ENCODE results near the gene BACH2. TPM values are rescaled to one million over a fixed set of nuclear protein-coding genes. Genes with fewer than 3 reads are reported as not detected.
"Not testable (repeated sequence)": the region's sequence is repeated elsewhere in the genome, so short reads cannot be mapped to it uniquely, and the experiment has no call there.

The BACH2 gene
- total and polyA plus RNA-seq, 7 donors = under 0.01 to 5.6 (median 1.4) TPM

GRCh38 chr6:90214966-90215365 lies 81.7 kb downstream of the BACH2 start:
- peaks cover 0 to 39% (median 24%) of the 10 kb centered on the region in 4 donors for H3K4me1 ChIP-seq
- no peak overlapping the region for H3K4me3 ChIP-seq
- 91 to 95% methylated on average over 1 of the region's 1 CpG for WGBS, 2 donors
- H3K27ac ChIP-seq = no peak overlapping the region
- H3K36me3 ChIP-seq = no peaks in the 10 kb centered on the region
- no peaks in the 10 kb centered on the region for H3K9me3 ChIP-seq
- no peaks in the 10 kb centered on the region for H3K27me3 ChIP-seq
- DNase-seq = no peak
- TF ChIP-seq EP300 (IDR thresholded peaks at IDR 0.05) = no peak
- no peak for TF ChIP-seq POLR2AphosphoS5 (IDR thresholded peaks at IDR 0.05)
- TF ChIP-seq CTCF (IDR thresholded peaks at IDR 0.05) = no peak
- TF ChIP-seq POLR2A (IDR thresholded peaks at IDR 0.05) = no peak
- intact Hi-C loops (cut with DNase I) = loop anchor here (10.0 kb wide), 2 partner anchors 120 to 390 kb away; partner anchors contain the start of gene CASP8AP2

- Histone ChIP-seq H3K4me1 (peaks cover 0 to 36% (median 24%) of the 10 kb centered on the region in 4 donors), H3K9me3 (no peaks in the 10 kb centered on the region), H3K27me3 (no peaks in the 10 kb centered on the region), H3K4me3 (no peak overlapping the region), H3K27ac (no peak overlapping the region), H3K36me3 (no peaks in the 10 kb centered on the region)
- 90 to 92% methylated on average over 2 of the region's 2 CpGs for WGBS, 2 donors
- no peak for DNase-seq
- TF ChIP-seq CTCF (IDR thresholded peaks at IDR 0.05) (no peak), POLR2AphosphoS5 (IDR thresholded peaks at IDR 0.05) (no peak), EP300 (IDR thresholded peaks at IDR 0.05) (no peak), POLR2A (IDR thresholded peaks at IDR 0.05) (no peak)
- intact Hi-C loops (cut with DNase I) = loop anchor here (10.0 kb wide), 2 partner anchors 120 to 390 kb away; partner anchors contain the start of gene CASP8AP2
Observed at GRCh38 chr6:90214461-90214860, 82.2 kb downstream of the BACH2 start.

GRCh38 chr6:90212274-90212673 lies 84.4 kb downstream of the BACH2 start:
- no peaks in the 10 kb centered on the region for H3K36me3 ChIP-seq
- no peak overlapping the region for H3K27ac ChIP-seq
- H3K4me3 ChIP-seq = no peak overlapping the region
- no peak for TF ChIP-seq EP300 (IDR thresholded peaks at IDR 0.05)
- no peak for TF ChIP-seq POLR2A (IDR thresholded peaks at IDR 0.05)
- no peak for TF ChIP-seq POLR2AphosphoS5 (IDR thresholded peaks at IDR 0.05)
- no peak for TF ChIP-seq CTCF (IDR thresholded peaks at IDR 0.05)
- peaks cover 0 to 22% (median 10%) of the 10 kb centered on the region in 4 donors for H3K4me1 ChIP-seq
- no peak for DNase-seq
- H3K9me3 ChIP-seq = no peaks in the 10 kb centered on the region
- WGBS, 2 donors = 78 to 84% methylated on average over 3 of the region's 3 CpGs
- intact Hi-C loops (cut with DNase I) = loop anchor here (10.0 kb wide), 2 partner anchors 117 to 387 kb away; partner anchors contain the start of gene CASP8AP2
- no peaks in the 10 kb centered on the region for H3K27me3 ChIP-seq

- no peak overlapping the region for H3K4me3 ChIP-seq
- WGBS, 2 donors = 79 to 83% methylated on average over 6 of the region's 6 CpGs
- no peaks in the 10 kb centered on the region for H3K36me3 ChIP-seq
- peaks cover 0 to 13% (median 5%) of the 10 kb centered on the region in 4 donors for H3K4me1 ChIP-seq
- H3K9me3 ChIP-seq = no peaks in the 10 kb centered on the region
- no peaks in the 10 kb centered on the region for H3K27me3 ChIP-seq
- intact Hi-C loops (cut with DNase I) = no loop called here
- no peak overlapping the region for H3K27ac ChIP-seq
- TF ChIP-seq CTCF (IDR thresholded peaks at IDR 0.05) (no peak), POLR2AphosphoS5 (IDR thresholded peaks at IDR 0.05) (no peak), POLR2A (IDR thresholded peaks at IDR 0.05) (no peak), EP300 (IDR thresholded peaks at IDR 0.05) (no peak)
- no peak for DNase-seq
Observed at GRCh38 chr6:90209527-90209926, 87.1 kb downstream of the BACH2 start.

GRCh38 chr6:90208690-90209089 lies 88.0 kb downstream of the BACH2 start:
- H3K27ac ChIP-seq; H3K36me3 ChIP-seq; intact Hi-C loops (cut with DNase I); DNase-seq; H3K4me3 ChIP-seq; H3K27me3 ChIP-seq; H3K9me3 ChIP-seq: not testable (repeated sequence)
- WGBS, 2 donors = 93 to 94% methylated on average over 2 of the region's 2 CpGs
- H3K4me1 ChIP-seq = peaks cover 0 to 13% (median 5%) of the 10 kb centered on the region in 4 donors
